ENCODE data around the gene PSMB8.
"Not testable (repeated sequence)": the region's sequence is repeated elsewhere in the genome, so short reads cannot be mapped to it uniquely, and the experiment has no call there.

The PSMB8 gene

GRCh38 chr6:32838114-32838958, 5.5 kb downstream of the PSMB8 start, which contains the start of gene TAP2:
TAP2 (minus strand) TSS chr6:32838739; CDS start chr6:32838233, 506 bp downstream.
- in situ Hi-C loops (cut with HindIII; ENCODE audit: low sequenced_read_pairs) = no loop called here

- in situ Hi-C loops (cut with HindIII; ENCODE audit: low sequenced_read_pairs) = no loop called here
Observed at GRCh38 chr6:32837651-32838113, 6.2 kb downstream of the PSMB8 start.

GRCh38 chr6:32836873-32837272, 7.0 kb downstream of the PSMB8 start:
- in situ Hi-C loops (cut with HindIII; ENCODE audit: low sequenced_read_pairs) = no loop called here

- in situ Hi-C loops (cut with HindIII; ENCODE audit: low sequenced_read_pairs) = no loop called here
Observed at GRCh38 chr6:32835167-32835893, 8.5 kb downstream of the PSMB8 start.

- in situ Hi-C loops (cut with HindIII; ENCODE audit: low sequenced_read_pairs) = no loop called here
Observed at GRCh38 chr6:32833664-32834063, 10.2 kb downstream of the PSMB8 start.

- in situ Hi-C loops (cut with HindIII; ENCODE audit: low sequenced_read_pairs) = no loop called here
Observed at GRCh38 chr6:32832535-32832934, 11.3 kb downstream of the PSMB8 start.

GRCh38 chr6:32830936-32831335, 12.9 kb downstream of the PSMB8 start:
- in situ Hi-C loops (cut with HindIII; ENCODE audit: low sequenced_read_pairs) = no loop called here

- in situ Hi-C loops (cut with HindIII; ENCODE audit: low sequenced_read_pairs) = no loop called here
Observed at GRCh38 chr6:32830017-32830416, 13.8 kb downstream of the PSMB8 start.

- in situ Hi-C loops (cut with HindIII; ENCODE audit: low sequenced_read_pairs) = no loop called here
Observed at GRCh38 chr6:32829495-32829894, 14.4 kb downstream of the PSMB8 start.

- in situ Hi-C loops (cut with HindIII; ENCODE audit: low sequenced_read_pairs) = no loop called here
Observed at GRCh38 chr6:32827025-32827424, 16.8 kb downstream of the PSMB8 start.

- in situ Hi-C loops (cut with HindIII; ENCODE audit: low sequenced_read_pairs) = no loop called here
Observed at GRCh38 chr6:32825966-32826365, 17.9 kb downstream of the PSMB8 start.

- in situ Hi-C loops (cut with HindIII; ENCODE audit: low sequenced_read_pairs) = no loop called here
Observed at GRCh38 chr6:32819729-32820128, 24.1 kb downstream of the PSMB8 start.

- in situ Hi-C loops (cut with HindIII; ENCODE audit: low sequenced_read_pairs) = no loop called here
Observed at GRCh38 chr6:32818867-32819266, 25.0 kb downstream of the PSMB8 start.

- in situ Hi-C loops (cut with HindIII; ENCODE audit: low sequenced_read_pairs) = no loop called here
Observed at GRCh38 chr6:32816746-32817204, 27.1 kb downstream of the PSMB8 start, which contains the start of gene HLA-DOB. HLA-DOB (minus strand) TSS chr6:32817002; CDS start chr6:32816951, 51 bp downstream.

- in situ Hi-C loops (cut with HindIII; ENCODE audit: low sequenced_read_pairs) = no loop called here
Observed at GRCh38 chr6:32815996-32816395, 27.9 kb downstream of the PSMB8 start.

GRCh38 chr6:32815115-32815514, 28.7 kb downstream of the PSMB8 start:
- in situ Hi-C loops (cut with HindIII; ENCODE audit: low sequenced_read_pairs) = no loop called here

GRCh38 chr6:32814145-32814544, 29.7 kb downstream of the PSMB8 start:
- in situ Hi-C loops (cut with HindIII; ENCODE audit: low sequenced_read_pairs) = no loop called here

- in situ Hi-C loops (cut with HindIII; ENCODE audit: low sequenced_read_pairs) = no loop called here
Observed at GRCh38 chr6:32809171-32809570, 34.7 kb downstream of the PSMB8 start.

- in situ Hi-C loops (cut with HindIII; ENCODE audit: low sequenced_read_pairs) = no loop called here
Observed at GRCh38 chr6:32807020-32807580, 36.7 kb downstream of the PSMB8 start.

- in situ Hi-C loops (cut with HindIII; ENCODE audit: low sequenced_read_pairs) = not testable (repeated sequence)
Observed at GRCh38 chr6:32805404-32805803, 38.4 kb downstream of the PSMB8 start.

- in situ Hi-C loops (cut with HindIII; ENCODE audit: low sequenced_read_pairs) = no loop called here
Observed at GRCh38 chr6:32803416-32803815, 40.4 kb downstream of the PSMB8 start.

All from DLD1 (cell line).